ENCODE measurements around the gene MID1. TPM values are rescaled to one million over a fixed set of nuclear protein-coding genes. Genes with fewer than 3 reads are reported as not detected.

The MID1 gene
- total RNA-seq, 1 donor from 2014 or later: 35.7 TPM

GRCh38 chrX:10470009-10470408 lies 150.4 kb downstream of the MID1 start:
- intact Hi-C loops (cut with DNase I): loop anchor here (10.0 kb wide), 1 partner anchor 225 kb away; no protein-coding TSS in a partner anchor
- no peak for DNase-seq (ENCODE audit: low spot score)

- DNase-seq (ENCODE audit: low spot score): no peak
- intact Hi-C loops (cut with DNase I): no loop called here
Observed at GRCh38 chrX:10467793-10468192, 152.6 kb downstream of the MID1 start.

GRCh38 chrX:10465254-10465653 lies 155.1 kb downstream of the MID1 start:
- DNase-seq (ENCODE audit: low spot score): no peak
- intact Hi-C loops (cut with DNase I): no loop called here

- intact Hi-C loops (cut with DNase I): no loop called here
- no peak for DNase-seq (ENCODE audit: low spot score)
Observed at GRCh38 chrX:10457092-10457491, 163.3 kb downstream of the MID1 start.

- intact Hi-C loops (cut with DNase I): no loop called here
- DNase-seq (ENCODE audit: low spot score): no peak
Observed at GRCh38 chrX:10453945-10454344, 166.4 kb downstream of the MID1 start.

GRCh38 chrX:10450959-10451355 lies 169.4 kb downstream of the MID1 start:
- DNase-seq (ENCODE audit: low spot score): no peak
- intact Hi-C loops (cut with DNase I): no loop called here

GRCh38 chrX:10450229-10450958 lies 170.0 kb downstream of the MID1 start:
- intact Hi-C loops (cut with DNase I): no loop called here
- no peak for DNase-seq (ENCODE audit: low spot score)

- no peak for DNase-seq (ENCODE audit: low spot score)
- intact Hi-C loops (cut with DNase I): no loop called here
Observed at GRCh38 chrX:10447564-10448214, 172.7 kb downstream of the MID1 start.

GRCh38 chrX:10444204-10444603 lies 176.2 kb downstream of the MID1 start:
- intact Hi-C loops (cut with DNase I): no loop called here
- no peak for DNase-seq (ENCODE audit: low spot score)

- intact Hi-C loops (cut with DNase I): no loop called here
- DNase-seq (ENCODE audit: low spot score): no peak
Observed at GRCh38 chrX:10441464-10441863, 178.9 kb downstream of the MID1 start.

GRCh38 chrX:10433296-10433965 lies 187.0 kb downstream of the MID1 start:
- no peak for DNase-seq (ENCODE audit: low spot score)
- intact Hi-C loops (cut with DNase I): no loop called here

GRCh38 chrX:10429908-10430307 lies 190.5 kb downstream of the MID1 start:
- DNase-seq (ENCODE audit: low spot score): no peak
- intact Hi-C loops (cut with DNase I): no loop called here

- intact Hi-C loops (cut with DNase I): no loop called here
- DNase-seq (ENCODE audit: low spot score): no peak
Observed at GRCh38 chrX:10427249-10427648, 193.1 kb downstream of the MID1 start.

GRCh38 chrX:10423716-10424115 lies 196.7 kb downstream of the MID1 start:
- DNase-seq (ENCODE audit: low spot score): no peak
- intact Hi-C loops (cut with DNase I): no loop called here

GRCh38 chrX:10420134-10420533 lies 200.3 kb downstream of the MID1 start:
- DNase-seq (ENCODE audit: low spot score): no peak
- intact Hi-C loops (cut with DNase I): no loop called here

GRCh38 chrX:10416424-10416823 lies 204.0 kb downstream of the MID1 start:
- intact Hi-C loops (cut with DNase I): no loop called here
- no peak for DNase-seq (ENCODE audit: low spot score)

GRCh38 chrX:10415306-10416001 lies 204.9 kb downstream of the MID1 start:
- intact Hi-C loops (cut with DNase I): no loop called here
- DNase-seq (ENCODE audit: low spot score): no peak

GRCh38 chrX:10414862-10415261 lies 205.5 kb downstream of the MID1 start:
- intact Hi-C loops (cut with DNase I): no loop called here
- DNase-seq (ENCODE audit: low spot score): no peak

GRCh38 chrX:10414156-10414824 lies 206.1 kb downstream of the MID1 start:
- DNase-seq (ENCODE audit: low spot score): no peak
- intact Hi-C loops (cut with DNase I): no loop called here

GRCh38 chrX:10404436-10404835 lies 215.9 kb downstream of the MID1 start:
- intact Hi-C loops (cut with DNase I): no loop called here
- no peak for DNase-seq (ENCODE audit: low spot score)
